ENCODE results near the gene CD48.
"Not testable (repeated sequence)": the region's sequence is repeated elsewhere in the genome, so short reads cannot be mapped to it uniquely, and the experiment has no call there.

The CD48 gene

DNA sequence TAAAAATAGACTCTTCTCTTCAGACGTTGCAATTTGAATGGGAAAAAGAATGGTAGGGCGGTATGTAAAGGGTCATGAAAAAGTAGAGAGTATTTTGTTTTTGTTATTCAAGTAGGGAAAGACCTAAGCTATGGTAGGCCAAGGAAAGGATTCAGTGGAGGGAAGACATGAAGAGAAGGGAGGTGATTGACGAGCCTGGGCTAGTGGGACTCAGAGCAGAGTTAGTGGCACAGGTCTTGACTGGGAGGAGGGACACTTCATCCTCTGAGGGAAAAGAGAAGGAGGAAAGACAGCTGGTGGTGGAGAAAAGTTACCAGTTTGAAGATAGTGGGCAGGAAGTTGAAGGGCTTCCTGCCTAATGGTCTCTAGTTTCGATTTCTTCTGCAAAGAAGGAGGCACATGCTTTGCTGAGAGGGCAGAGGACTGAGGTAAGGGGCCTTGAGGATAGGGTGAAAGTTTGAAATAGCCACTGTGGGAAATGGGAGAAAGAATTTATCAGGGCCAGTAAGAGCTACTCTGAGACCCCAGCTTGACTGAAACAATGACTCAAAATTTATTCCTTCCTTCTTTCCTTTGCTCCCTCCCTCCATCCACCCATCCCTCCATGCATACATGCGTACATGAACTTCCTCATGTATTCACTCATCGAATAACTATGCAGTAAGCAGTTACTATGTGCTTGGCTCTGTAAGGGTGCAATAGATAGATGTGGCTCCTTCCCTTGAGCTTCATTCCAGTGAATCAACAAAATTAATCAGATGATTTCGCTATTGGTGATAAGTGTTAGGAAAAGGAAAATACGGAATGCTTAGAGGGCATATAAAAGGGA, 4.2 kb downstream of the CD48 start:
- TF ChIP-seq, protein P1, sequence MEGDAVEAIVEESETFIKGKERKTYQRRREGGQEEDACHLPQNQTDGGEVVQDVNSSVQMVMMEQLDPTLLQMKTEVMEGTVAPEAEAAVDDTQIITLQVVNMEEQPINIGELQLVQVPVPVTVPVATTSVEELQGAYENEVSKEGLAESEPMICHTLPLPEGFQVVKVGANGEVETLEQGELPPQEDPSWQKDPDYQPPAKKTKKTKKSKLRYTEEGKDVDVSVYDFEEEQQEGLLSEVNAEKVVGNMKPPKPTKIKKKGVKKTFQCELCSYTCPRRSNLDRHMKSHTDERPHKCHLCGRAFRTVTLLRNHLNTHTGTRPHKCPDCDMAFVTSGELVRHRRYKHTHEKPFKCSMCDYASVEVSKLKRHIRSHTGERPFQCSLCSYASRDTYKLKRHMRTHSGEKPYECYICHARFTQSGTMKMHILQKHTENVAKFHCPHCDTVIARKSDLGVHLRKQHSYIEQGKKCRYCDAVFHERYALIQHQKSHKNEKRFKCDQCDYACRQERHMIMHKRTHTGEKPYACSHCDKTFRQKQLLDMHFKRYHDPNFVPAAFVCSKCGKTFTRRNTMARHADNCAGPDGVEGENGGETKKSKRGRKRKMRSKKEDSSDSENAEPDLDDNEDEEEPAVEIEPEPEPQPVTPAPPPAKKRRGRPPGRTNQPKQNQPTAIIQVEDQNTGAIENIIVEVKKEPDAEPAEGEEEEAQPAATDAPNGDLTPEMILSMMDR (IDR thresholded peaks at IDR 0.05; ENCODE audit: low read depth, low read length) = no peak
- no peak for DNase-seq (ENCODE audit: extremely low read depth, low read depth)

DNA sequence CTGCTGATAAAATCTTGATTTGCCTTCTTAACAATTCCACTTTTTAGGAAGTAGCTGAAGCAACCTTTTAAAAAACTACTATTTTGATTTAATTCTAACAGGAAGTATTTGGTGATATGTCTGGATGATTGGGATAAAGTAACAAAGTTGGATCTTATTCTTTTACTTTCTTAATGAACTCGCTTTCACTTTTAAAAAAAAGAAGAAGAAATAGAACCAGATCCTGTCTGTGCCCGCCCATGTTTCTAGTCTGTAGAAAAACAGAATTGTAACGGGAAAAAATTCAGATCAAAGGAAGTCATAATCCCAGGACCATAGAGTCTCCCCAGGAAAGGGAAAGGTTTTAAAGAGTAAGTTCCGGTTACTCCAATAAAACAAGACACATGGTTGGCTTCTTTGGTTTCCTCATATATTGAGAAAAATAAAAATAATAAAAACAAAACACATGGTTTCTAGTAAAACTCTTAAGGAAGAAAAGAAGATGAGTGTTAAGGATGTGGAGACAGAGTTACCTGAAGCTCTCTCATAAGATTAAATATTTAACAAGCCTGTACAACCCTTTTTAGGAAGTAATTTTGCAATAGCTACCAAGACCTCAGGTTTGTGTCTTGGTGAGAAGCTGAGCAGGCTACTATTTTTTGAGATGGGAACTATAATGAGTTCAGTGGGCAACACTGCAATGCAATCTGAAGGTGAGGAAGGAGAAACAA, 4.9 kb downstream of the CD48 start:
- TF ChIP-seq, protein P1 (IDR thresholded peaks at IDR 0.05; ENCODE audit: low read depth, low read length) = no peak
- no peak for DNase-seq (ENCODE audit: extremely low read depth, low read depth)

DNA sequence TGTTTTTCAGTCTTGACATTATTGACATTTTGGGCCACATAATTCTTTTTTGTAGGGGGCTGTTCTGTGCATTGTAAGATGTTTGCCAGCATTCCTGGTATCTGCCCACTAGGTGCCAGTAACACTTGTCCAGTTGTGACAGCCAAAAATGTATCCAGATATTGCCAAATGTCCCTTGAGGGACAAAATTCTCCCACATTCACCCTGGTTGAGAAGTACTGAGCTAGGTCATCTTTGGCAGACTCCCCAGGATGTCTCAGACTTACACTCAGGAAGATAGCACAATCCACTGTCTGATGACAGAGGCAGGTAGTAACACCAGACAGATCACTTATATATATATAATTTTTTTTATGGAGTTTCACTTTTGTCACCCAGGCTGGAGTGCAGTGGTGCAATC, 5.9 kb downstream of the CD48 start:
- DNase-seq (ENCODE audit: extremely low read depth, low read depth) = no peak
- TF ChIP-seq, protein P1 (IDR thresholded peaks at IDR 0.05; ENCODE audit: low read depth, low read length) = no peak

DNA sequence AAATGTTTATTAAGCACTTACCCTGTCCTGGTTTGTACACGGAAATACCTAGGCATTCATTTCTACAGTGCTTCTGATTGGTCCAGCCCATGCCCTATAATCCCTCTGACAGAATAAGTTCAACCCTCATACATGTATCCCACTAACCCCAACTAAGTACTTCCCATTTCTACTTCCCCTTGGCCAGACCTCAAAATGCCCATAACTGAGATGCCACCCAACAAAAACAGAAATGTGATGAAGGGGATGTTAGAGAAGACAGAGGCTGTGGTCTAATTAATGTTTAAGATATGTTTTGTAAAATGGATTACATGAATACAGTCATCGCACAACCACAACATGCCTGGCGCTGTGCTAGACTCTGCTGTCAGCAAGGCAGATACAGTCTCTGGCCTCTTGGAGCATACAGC, 6.4 kb downstream of the CD48 start:
- not testable (repeated sequence) for DNase-seq (ENCODE audit: extremely low read depth, low read depth)

DNA sequence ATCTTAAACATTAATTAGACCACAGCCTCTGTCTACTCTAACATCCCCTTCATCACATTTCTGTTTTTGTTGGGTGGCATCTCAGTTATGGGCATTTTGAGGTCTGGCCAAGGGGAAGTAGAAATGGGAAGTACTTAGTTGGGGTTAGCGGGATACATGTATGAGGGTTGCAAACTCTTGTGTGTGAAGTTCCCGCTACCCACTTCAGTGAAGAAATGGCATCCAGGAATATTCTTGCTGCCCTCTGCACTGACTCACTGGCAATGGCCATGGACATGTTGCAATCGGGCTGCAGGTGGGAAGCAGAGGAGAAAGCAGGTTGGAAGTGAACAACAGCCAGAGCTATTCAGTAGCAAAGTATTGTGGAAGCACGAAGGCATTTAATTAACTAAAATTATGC, 7.4 kb downstream of the CD48 start:
- TF ChIP-seq, protein P1 (IDR thresholded peaks at IDR 0.05; ENCODE audit: low read depth, low read length) = no peak
- no peak for DNase-seq (ENCODE audit: extremely low read depth, low read depth)

DNA sequence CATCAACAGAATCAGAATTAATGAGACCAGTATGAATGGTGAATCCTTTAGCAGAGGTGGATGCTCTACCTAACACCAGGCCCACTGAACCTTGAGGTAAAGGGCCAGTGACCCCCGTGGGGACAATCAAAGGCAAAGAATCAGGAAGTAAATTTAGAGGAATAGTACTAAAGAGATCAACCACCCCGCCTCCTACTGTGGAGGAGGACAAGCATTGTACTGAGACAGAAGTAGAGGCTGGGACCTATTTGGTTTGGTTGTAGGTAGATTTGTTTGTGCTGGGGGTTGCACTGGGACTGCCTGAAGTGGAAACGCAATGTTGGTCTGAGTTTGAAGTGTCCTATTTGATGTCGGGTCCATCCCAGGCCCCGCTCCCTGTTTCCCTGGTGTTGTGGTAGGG, 9.5 kb downstream of the CD48 start:
- TF ChIP-seq, protein P1 (IDR thresholded peaks at IDR 0.05; ENCODE audit: low read depth, low read length) = no peak
- no peak for DNase-seq (ENCODE audit: extremely low read depth, low read depth)

DNA sequence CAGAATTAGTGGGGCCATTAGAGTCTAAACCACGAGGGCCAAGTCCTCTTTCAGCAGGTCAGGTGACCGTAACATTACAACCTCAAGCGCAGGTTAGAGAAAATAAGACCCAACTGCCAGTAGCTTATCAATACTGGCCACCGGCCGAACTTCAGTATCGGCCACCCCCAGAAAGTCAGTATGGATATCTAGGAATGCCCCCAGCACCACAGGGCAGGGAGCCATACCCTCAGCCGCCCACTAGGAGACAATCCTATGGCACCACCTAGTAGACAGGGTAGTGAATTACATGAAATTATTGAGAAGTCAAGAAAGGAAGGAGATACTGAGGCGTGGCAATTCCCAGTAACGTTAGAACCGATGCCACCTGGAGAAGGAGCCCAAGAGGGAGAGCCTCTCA, 19.2 kb downstream of the CD48 start:
- DNase-seq (ENCODE audit: extremely low read depth, low read depth) = not testable (repeated sequence)

DNA sequence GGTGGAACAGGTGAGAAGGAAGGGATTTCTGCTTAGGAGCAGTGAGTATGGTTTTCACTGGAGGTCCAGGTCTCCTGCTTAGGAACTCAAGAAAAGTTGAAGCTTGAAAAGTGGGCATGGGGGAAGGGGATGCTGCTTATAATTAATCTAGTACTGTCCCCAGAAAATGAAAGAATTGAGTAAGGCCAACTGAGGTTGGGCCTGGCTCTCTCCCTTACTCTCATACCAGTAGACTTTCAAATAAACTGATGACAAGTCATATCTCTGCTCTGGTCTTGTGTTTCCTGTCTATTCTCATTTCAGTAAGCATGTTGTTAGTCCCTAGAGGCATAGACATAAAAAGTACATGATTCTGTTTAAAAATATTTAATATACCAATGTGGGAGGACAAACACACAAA, 26.4 kb downstream of the CD48 start:
- TF ChIP-seq, protein P1 (IDR thresholded peaks at IDR 0.05; ENCODE audit: low read depth, low read length) = no peak
- no peak for DNase-seq (ENCODE audit: extremely low read depth, low read depth)
